A549 (cell line): ENCODE results near the gene PEPD. TPM values are rescaled to one million over a fixed set of nuclear protein-coding genes. Genes with fewer than 3 reads are reported as not detected.

Experiments
- ATAC-seq, 2 experiments: fragments of 200-7000 bp in 1 of 2; fragments of >200 bp in 1 of 2; cut with Nextera tagmentation in 1 of 2; cut with Tn5 transposase in 1 of 2; 3 replicates each; pipeline versions ENCODE4 v1.8.0 to v1.9.1; 2018 to 2020; ENCODE audit warnings: mild to moderate bottlenecking in 1 of 2, moderate library complexity in 1 of 2
- CTCF ChIA-PET: fragments of 300-600 bp; sonication (Branson Sonifier 250); formaldehyde crosslinking; extraction: SDS; loops from one replicate; lab custom pipeline; 2021; ENCODE audit warnings: antibody characterized with exemption, inconsistent platforms; lab: Yijun Ruan, JAX
- POLR2A ChIA-PET: fragments of 350-600 bp; formaldehyde crosslinking; extraction: SDS; loops from one replicate; lab custom pipeline; 2021; ENCODE audit warnings: antibody characterized with exemption, inconsistent platforms; lab: Yijun Ruan, JAX
- DNase-seq, 2 experiments: peaks; one replicate each; pipeline versions ENCODE4 v3.0.0 to v3.0.0-alpha.2; 2011 to 2016; ENCODE audit warnings: low read depth in 1 of 2, low spot score in 1 of 2
- FAIRE-seq: peaks from 2 replicates; lab custom pipeline; 2011; peaks lifted over from hg19 to GRCh38; lab: Jason Lieb, UNC
- H3K27ac ChIP-seq, 2 experiments: fragments of >200 bp; sonication (Bioruptor Twin); formaldehyde crosslinking; 3 replicates each; pipeline ENCODE4 v1.5.1; 2016 to 2017
- H3K4me1 ChIP-seq: fragments of >200 bp; sonication (Bioruptor Twin); formaldehyde crosslinking; 3 replicates; pipeline ENCODE4 v1.6.1; 2016
- H3K4me2 ChIP-seq: fragments of >200 bp; sonication (Bioruptor Twin); formaldehyde crosslinking; 3 replicates; pipeline ENCODE4 v1.6.1; 2016
- H3K4me3 ChIP-seq: fragments of >200 bp; sonication (Bioruptor Twin); formaldehyde crosslinking; 3 replicates; pipeline ENCODE4 v1.5.1; 2016
- H3K9me3 ChIP-seq: fragments of >200 bp; sonication (Bioruptor Twin); formaldehyde crosslinking; 3 replicates; pipeline ENCODE4 v1.6.1; 2016
- CBX2 ChIP-seq: fragments of 200-600 bp; sonication (generic); IDR thresholded peaks from 2 replicates; pipeline ENCODE4 v1.6.1; 2016; ENCODE audit warnings: low read depth, mild to moderate bottlenecking, borderline replicate concordance
- CBX8 ChIP-seq: fragments of 200-600 bp; sonication (generic); IDR thresholded peaks from 2 replicates; pipeline ENCODE4 v1.6.1; 2016
- CHD4 ChIP-seq: fragments of 200-600 bp; sonication (generic); IDR thresholded peaks from 2 replicates; pipeline ENCODE4 v1.6.1; 2016; ENCODE audit warnings: antibody characterized with exemption, mild to moderate bottlenecking, borderline replicate concordance
- EHMT2 ChIP-seq: fragments of 200-600 bp; sonication (generic); IDR thresholded peaks from 2 replicates; pipeline ENCODE4 v1.6.1; 2016; ENCODE audit warnings: antibody characterized with exemption, low read depth, mild to moderate bottlenecking, moderate library complexity
- HDAC2 ChIP-seq: fragments of 200-600 bp; sonication (generic); IDR thresholded peaks from 2 replicates; pipeline ENCODE4 v1.6.1; 2016
- HES2 ChIP-seq: fragments of >200 bp; sonication (Bioruptor Twin); formaldehyde crosslinking; IDR thresholded peaks from 2 replicates; pipeline ENCODE4 v1.6.1; 2016
- HOXB5 ChIP-seq: fragments of 250-450 bp; sonication (Bioruptor Pico); IDR thresholded peaks from 2 replicates; pipeline ENCODE4 v1.5.0; 2020; ENCODE audit warnings: mild to moderate bottlenecking, moderate library complexity
- JUNB ChIP-seq: fragments of >200 bp; sonication (Bioruptor Twin); formaldehyde crosslinking; IDR thresholded peaks from 2 replicates; pipeline ENCODE4 v1.6.1; 2016
- MAFK ChIP-seq: fragments of 450-650 bp; IDR thresholded peaks from 2 replicates; pipeline ENCODE4 v1.6.1; 2014; ENCODE audit not compliant: partially characterized antibody
- MAZ ChIP-seq: fragments of 150-350 bp; IDR thresholded peaks from 2 replicates; pipeline ENCODE4 v1.6.1; 2014; ENCODE audit warnings: antibody characterized with exemption, low read depth, low read length, borderline replicate concordance
- NPAS2 ChIP-seq: fragments of 250-450 bp; sonication (Bioruptor Pico); IDR thresholded peaks from 2 replicates; pipeline ENCODE4 v1.8.0; 2022; ENCODE audit warnings: mild to moderate bottlenecking, moderate library complexity, borderline replicate concordance
- PBX3 ChIP-seq: IDR thresholded peaks from 2 replicates; pipeline ENCODE4 v1.6.1; 2012
- RNF2 ChIP-seq: fragments of 200-600 bp; sonication (generic); IDR thresholded peaks from 2 replicates; pipeline ENCODE4 v1.6.1; 2016; ENCODE audit warnings: low read depth, mild to moderate bottlenecking, antibody characterized with exemption, moderate library complexity, borderline replicate concordance
- TFCP2L1 ChIP-seq: fragments of 250-450 bp; sonication (Bioruptor Pico); IDR thresholded peaks from 2 replicates; pipeline ENCODE4 v1.5.0; 2021; ENCODE audit warnings: mild to moderate bottlenecking
- ZFP36 ChIP-seq: fragments of 450-650 bp; IDR thresholded peaks from 2 replicates; pipeline ENCODE4 v1.6.1; 2014; ENCODE audit warnings: borderline replicate concordance; ENCODE audit not compliant: partially characterized antibody
- WGBS: methylation state at CpG from one replicate; pipeline ENCODE4 v1.1.6; 2017; ENCODE audit errors: missing lambda C conversion rate; 5-methylcytosine and 5-hydroxymethylcytosine counted together
- polyA plus RNA-seq, 4 experiments: library from polyadenylated mRNA; depleted of rRNA in 3 of 4; stranded (reverse); fragments of >200 nt; fragmentation: RNase III in 1 of 4; extraction: RNeasy Plus Mini Kit Qiagen cat#74134 plus additional on column Dnase treatment in 1 of 4; gene quantifications; 2 replicates in 3 of 4; 3 replicates in 1 of 4; pipeline ENCODE4 v1.2.3, GENCODE V29; 2011 to 2017
- TF ChIP-seq, protein P1 (sequence below): fragments of 250-450 bp; sonication (Bioruptor Pico); IDR thresholded peaks from 2 replicates; pipeline ENCODE4 v1.5.0; 2020; ENCODE audit warnings: low read depth, mild to moderate bottlenecking, moderate library complexity
- TF ChIP-seq, protein P2 (sequence below): fragments of 450-650 bp; IDR thresholded peaks from 2 replicates; pipeline ENCODE4 v1.6.1; 2014; ENCODE audit warnings: antibody characterized with exemption
- TF ChIP-seq, protein P3 (sequence below): IDR thresholded peaks from 2 replicates; pipeline ENCODE4 v1.6.1; 2012; ENCODE audit warnings: low read depth, borderline replicate concordance
- TF ChIP-seq, protein P4 (sequence below): fragments of 200-600 bp; sonication (generic); IDR thresholded peaks from 2 replicates; pipeline ENCODE4 v1.6.1; 2016; ENCODE audit warnings: antibody characterized with exemption, mild to moderate bottlenecking, moderate library complexity

Gene PEPD
- polyA plus RNA-seq, 2 of the 4 experiments (the other 2 are of a cell fraction) = 85.5 to 100 TPM

- TF ChIP-seq, protein P1, sequence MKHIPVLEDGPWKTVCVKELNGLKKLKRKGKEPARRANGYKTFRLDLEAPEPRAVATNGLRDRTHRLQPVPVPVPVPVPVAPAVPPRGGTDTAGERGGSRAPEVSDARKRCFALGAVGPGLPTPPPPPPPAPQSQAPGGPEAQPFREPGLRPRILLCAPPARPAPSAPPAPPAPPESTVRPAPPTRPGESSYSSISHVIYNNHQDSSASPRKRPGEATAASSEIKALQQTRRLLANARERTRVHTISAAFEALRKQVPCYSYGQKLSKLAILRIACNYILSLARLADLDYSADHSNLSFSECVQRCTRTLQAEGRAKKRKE (CRISPR knock-in tag) = no peak
- no peak for TF ChIP-seq ZFP36
Observed at GRCh38 chr19:33530296-33530695, 8.7 kb upstream of the PEPD start (continued).

GRCh38 chr19:33529094-33529676 is 7.6 kb upstream of the PEPD start:
- POLR2A ChIA-PET = interaction anchor here (2.9 kb wide), 1 partner anchor 8 kb away, joined by 13 read pairs; the partner anchor contains the start of gene PEPD
- WGBS = 36% methylated on average over 12 of the region's 12 CpGs
- DNase-seq = no peak
- no peak overlapping the region for H3K4me3 ChIP-seq
- H3K27ac ChIP-seq = no peak overlapping the region
- CTCF ChIA-PET = interaction anchor here (0.7 to 2.0 kb wide), 5 partner anchors 13 to 249 kb away, joined by 3 to 11 read pairs (median 4); no protein-coding TSS in a partner anchor
- no peak for FAIRE-seq
- H3K4me2 ChIP-seq = no peak overlapping the region
- peak; percentile 8 to 14; a peak in 5 of 6 replicates for ATAC-seq
- H3K9me3 ChIP-seq = no peaks in the 10 kb centered on the region
- TF ChIP-seq, protein P2, sequence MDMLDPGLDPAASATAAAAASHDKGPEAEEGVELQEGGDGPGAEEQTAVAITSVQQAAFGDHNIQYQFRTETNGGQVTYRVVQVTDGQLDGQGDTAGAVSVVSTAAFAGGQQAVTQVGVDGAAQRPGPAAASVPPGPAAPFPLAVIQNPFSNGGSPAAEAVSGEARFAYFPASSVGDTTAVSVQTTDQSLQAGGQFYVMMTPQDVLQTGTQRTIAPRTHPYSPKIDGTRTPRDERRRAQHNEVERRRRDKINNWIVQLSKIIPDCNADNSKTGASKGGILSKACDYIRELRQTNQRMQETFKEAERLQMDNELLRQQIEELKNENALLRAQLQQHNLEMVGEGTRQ = peak; percentile 53
- TF ChIP-seq NPAS2 (CRISPR knock-in tag) (no peak), RNF2 (no peak), TFCP2L1 (CRISPR knock-in tag) (no peak)
- TF ChIP-seq, protein P3, sequence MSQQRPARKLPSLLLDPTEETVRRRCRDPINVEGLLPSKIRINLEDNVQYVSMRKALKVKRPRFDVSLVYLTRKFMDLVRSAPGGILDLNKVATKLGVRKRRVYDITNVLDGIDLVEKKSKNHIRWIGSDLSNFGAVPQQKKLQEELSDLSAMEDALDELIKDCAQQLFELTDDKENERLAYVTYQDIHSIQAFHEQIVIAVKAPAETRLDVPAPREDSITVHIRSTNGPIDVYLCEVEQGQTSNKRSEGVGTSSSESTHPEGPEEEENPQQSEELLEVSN = no peak
- H3K4me1 ChIP-seq = no peaks in the 10 kb centered on the region

- ChIA-PET CTCF (interaction anchor here (0.8 to 2.0 kb wide), 5 partner anchors 22 to 250 kb away, joined by 3 to 11 read pairs (median 4); no protein-coding TSS in a partner anchor), POLR2A (no interaction called here)
- no peaks in the 10 kb centered on the region for H3K9me3 ChIP-seq
- ATAC-seq = no peak
- no peak overlapping the region for H3K4me3 ChIP-seq
- no peak overlapping the region for H3K4me2 ChIP-seq
- no peak for FAIRE-seq
- no peaks in the 10 kb centered on the region for H3K4me1 ChIP-seq
- TF ChIP-seq ZFP36 = peak; percentile 74
- TF ChIP-seq CBX8 = no peak
- TF ChIP-seq, all 56 proteins: peak for 1
- 2% methylated on average over 2 of the region's 2 CpGs for WGBS
- DNase-seq = no peak
- no peak overlapping the region for H3K27ac ChIP-seq
Observed at GRCh38 chr19:33528404-33528803, 6.8 kb upstream of the PEPD start.

- CTCF ChIA-PET = interaction anchor here (0.9 to 3.3 kb wide), 6 partner anchors 9 to 268 kb away, joined by 3 to 10 read pairs (median 4); no protein-coding TSS in a partner anchor
- no peak for FAIRE-seq
- POLR2A ChIA-PET = no interaction called here
- 0% methylated on average over 2 of the region's 2 CpGs for WGBS
- H3K4me3 ChIP-seq = no peak overlapping the region
- no peaks in the 10 kb centered on the region for H3K4me1 ChIP-seq
- ATAC-seq = no peak
- no peak overlapping the region for H3K27ac ChIP-seq
- TF ChIP-seq CBX2 (no peak), HDAC2 (no peak), PBX3 (no peak), CHD4 (no peak), HOXB5 (CRISPR knock-in tag) (no peak), HES2 (no peak), JUNB (no peak), EHMT2 (no peak), MAFK (no peak), MAZ (no peak)
- TF ChIP-seq, protein P4, sequence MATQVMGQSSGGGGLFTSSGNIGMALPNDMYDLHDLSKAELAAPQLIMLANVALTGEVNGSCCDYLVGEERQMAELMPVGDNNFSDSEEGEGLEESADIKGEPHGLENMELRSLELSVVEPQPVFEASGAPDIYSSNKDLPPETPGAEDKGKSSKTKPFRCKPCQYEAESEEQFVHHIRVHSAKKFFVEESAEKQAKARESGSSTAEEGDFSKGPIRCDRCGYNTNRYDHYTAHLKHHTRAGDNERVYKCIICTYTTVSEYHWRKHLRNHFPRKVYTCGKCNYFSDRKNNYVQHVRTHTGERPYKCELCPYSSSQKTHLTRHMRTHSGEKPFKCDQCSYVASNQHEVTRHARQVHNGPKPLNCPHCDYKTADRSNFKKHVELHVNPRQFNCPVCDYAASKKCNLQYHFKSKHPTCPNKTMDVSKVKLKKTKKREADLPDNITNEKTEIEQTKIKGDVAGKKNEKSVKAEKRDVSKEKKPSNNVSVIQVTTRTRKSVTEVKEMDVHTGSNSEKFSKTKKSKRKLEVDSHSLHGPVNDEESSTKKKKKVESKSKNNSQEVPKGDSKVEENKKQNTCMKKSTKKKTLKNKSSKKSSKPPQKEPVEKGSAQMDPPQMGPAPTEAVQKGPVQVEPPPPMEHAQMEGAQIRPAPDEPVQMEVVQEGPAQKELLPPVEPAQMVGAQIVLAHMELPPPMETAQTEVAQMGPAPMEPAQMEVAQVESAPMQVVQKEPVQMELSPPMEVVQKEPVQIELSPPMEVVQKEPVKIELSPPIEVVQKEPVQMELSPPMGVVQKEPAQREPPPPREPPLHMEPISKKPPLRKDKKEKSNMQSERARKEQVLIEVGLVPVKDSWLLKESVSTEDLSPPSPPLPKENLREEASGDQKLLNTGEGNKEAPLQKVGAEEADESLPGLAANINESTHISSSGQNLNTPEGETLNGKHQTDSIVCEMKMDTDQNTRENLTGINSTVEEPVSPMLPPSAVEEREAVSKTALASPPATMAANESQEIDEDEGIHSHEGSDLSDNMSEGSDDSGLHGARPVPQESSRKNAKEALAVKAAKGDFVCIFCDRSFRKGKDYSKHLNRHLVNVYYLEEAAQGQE = no peak
- DNase-seq = no peak
- no peak overlapping the region for H3K4me2 ChIP-seq
- H3K9me3 ChIP-seq = no peaks in the 10 kb centered on the region
Observed at GRCh38 chr19:33527125-33527524, 5.5 kb upstream of the PEPD start.
